HepG2 (cell line): Measurements from ENCODE around the gene ALB. TPM values are rescaled to one million over a fixed set of nuclear protein-coding genes. Genes with fewer than 3 reads are reported as not detected.

ENCODE experiments used
- MTA1 ChIP-seq: sonication (generic); formaldehyde crosslinking; IDR thresholded peaks from 2 replicates; pipeline ENCODE4 v1.4.0; 2020; ENCODE audit warnings: missing genetic modification reagents, mild to moderate bottlenecking, borderline replicate concordance
- PCBP1 ChIP-seq: fragments of 200-400 bp; formaldehyde crosslinking; IDR thresholded peaks from 2 replicates; pipeline ENCODE4 v1.6.1; 2017; ENCODE audit warnings: mild to moderate bottlenecking, low read depth, low read length, borderline replicate concordance
- SIN3A ChIP-seq: IDR thresholded peaks from 2 replicates; pipeline ENCODE4 v1.6.1; 2011; ENCODE audit warnings: low read depth, mild to moderate bottlenecking, control low read depth, low read length, borderline replicate concordance
- THAP11 ChIP-seq: IDR thresholded peaks from 2 replicates; pipeline ENCODE4 v1.6.1; 2016; ENCODE audit warnings: missing biosample characterization, missing genetic modification reagents
- ZNF572 ChIP-seq: sonication (generic); formaldehyde crosslinking; IDR thresholded peaks from 2 replicates; pipeline ENCODE4 v1.5.1; 2020; ENCODE audit warnings: mild to moderate bottlenecking, missing genetic modification reagents
- ZNF709 ChIP-seq: sonication (generic); formaldehyde crosslinking; IDR thresholded peaks from 2 replicates; pipeline ENCODE4 v1.5.0; 2020; ENCODE audit warnings: mild to moderate bottlenecking, missing genetic modification reagents
- ZNF777 ChIP-seq: sonication (generic); formaldehyde crosslinking; IDR thresholded peaks from 2 replicates; pipeline ENCODE4 v1.4.0; 2020; ENCODE audit warnings: missing genetic modification reagents
- polyA plus RNA-seq, 8 experiments: library from polyadenylated mRNA; depleted of rRNA in 3 of 8; stranded (reverse) in 7 of 8; unstranded in 1 of 8; fragments of >200 nt; fragmentation: Illumina TruSeq in 4 of 8; extraction: Trizol in 4 of 8; gene quantifications; 2 replicates each; pipeline versions ENCODE4 v1.2.1 to v1.2.3, GENCODE V29; 2011 to 2016; ENCODE audit warnings: low read depth in 4 of 8, missing spikeins in 1 of 8, mixed read lengths in 1 of 8; ENCODE audit not compliant: insufficient read depth in 1 of 8
- total RNA-seq, 5 experiments: library from RNA; depleted of rRNA; stranded (reverse); fragments of >200 nt; fragmentation: Illumina TruSeq; extraction: Trizol; gene quantifications; 2 replicates each; pipeline ENCODE4 v1.2.3, GENCODE V29; 2016; ENCODE audit warnings: low read depth in 1 of 5
- TF ChIP-seq, protein P1 (sequence below), 2 experiments: fragments of 450-650 bp in 1 of 2; sonication (generic) in 1 of 2; formaldehyde crosslinking in 1 of 2; IDR thresholded peaks; 2 replicates each; pipeline versions ENCODE4 v1.6.1 to v1.8.0; 2016 to 2022; ENCODE audit warnings: antibody characterized with exemption in 1 of 2, mild to moderate bottlenecking in 1 of 2, missing genetic modification reagents in 1 of 2
- TF ChIP-seq, protein P2 (sequence below): sonication (generic); formaldehyde crosslinking; IDR thresholded peaks from 2 replicates; pipeline ENCODE4 v1.9.0; 2021; ENCODE audit warnings: missing genetic modification reagents, borderline replicate concordance
- TF ChIP-seq, protein P3 (sequence below), 2 experiments: IDR thresholded peaks; 2 replicates each; pipeline ENCODE4 v1.6.1; 2011 to 2012; ENCODE audit warnings: low read length in 2 of 2, borderline replicate concordance in 1 of 2, low read depth in 1 of 2, mild to moderate bottlenecking in 1 of 2, moderate library complexity in 1 of 2
- TF ChIP-seq, protein P4 (sequence below): sonication (generic); formaldehyde crosslinking; IDR thresholded peaks from 2 replicates; pipeline ENCODE4 v1.4.0; 2020; ENCODE audit warnings: missing genetic modification reagents

The ALB gene
- total and polyA plus RNA-seq, 2 of the 13 experiments (the other 11 are each of a cell fraction or from before 2014, with no cell fraction given), result 22,259 to 22,625 TPM

DNA sequence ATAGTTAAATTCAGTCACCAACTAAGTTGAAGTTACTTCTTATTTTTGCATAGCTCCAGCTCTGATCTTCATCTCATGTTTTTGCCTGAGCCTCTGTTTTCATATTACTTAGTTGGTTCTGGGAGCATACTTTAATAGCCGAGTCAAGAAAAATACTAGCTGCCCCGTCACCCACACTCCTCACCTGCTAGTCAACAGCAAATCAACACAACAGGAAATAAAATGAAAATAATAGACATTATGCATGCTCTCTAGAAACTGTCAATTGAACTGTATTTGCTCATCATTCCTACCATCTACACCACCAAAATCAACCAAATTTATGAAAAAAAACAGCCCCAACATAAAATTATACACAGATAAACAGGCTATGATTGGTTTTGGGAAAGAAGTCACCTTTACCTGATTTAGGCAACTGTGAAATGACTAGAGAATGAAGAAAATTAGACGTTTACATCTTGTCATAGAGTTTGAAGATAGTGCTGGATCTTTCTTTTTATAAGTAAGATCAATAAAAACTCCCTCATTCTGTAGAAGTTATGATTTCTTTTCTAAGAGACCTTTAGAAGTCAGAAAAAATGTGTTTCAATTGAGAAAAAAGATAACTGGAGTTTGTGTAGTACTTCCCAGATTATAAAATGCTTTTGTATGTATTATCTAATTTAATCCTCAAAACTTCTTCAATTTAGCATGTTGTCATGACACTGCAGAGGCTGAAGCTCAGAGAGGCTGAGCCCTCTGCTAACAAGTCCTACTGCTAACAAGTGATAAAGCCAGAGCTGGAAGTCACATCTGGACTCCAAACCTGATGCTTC is 7.0 kb downstream of the ALB start (continued):
- TF ChIP-seq, protein P1, sequence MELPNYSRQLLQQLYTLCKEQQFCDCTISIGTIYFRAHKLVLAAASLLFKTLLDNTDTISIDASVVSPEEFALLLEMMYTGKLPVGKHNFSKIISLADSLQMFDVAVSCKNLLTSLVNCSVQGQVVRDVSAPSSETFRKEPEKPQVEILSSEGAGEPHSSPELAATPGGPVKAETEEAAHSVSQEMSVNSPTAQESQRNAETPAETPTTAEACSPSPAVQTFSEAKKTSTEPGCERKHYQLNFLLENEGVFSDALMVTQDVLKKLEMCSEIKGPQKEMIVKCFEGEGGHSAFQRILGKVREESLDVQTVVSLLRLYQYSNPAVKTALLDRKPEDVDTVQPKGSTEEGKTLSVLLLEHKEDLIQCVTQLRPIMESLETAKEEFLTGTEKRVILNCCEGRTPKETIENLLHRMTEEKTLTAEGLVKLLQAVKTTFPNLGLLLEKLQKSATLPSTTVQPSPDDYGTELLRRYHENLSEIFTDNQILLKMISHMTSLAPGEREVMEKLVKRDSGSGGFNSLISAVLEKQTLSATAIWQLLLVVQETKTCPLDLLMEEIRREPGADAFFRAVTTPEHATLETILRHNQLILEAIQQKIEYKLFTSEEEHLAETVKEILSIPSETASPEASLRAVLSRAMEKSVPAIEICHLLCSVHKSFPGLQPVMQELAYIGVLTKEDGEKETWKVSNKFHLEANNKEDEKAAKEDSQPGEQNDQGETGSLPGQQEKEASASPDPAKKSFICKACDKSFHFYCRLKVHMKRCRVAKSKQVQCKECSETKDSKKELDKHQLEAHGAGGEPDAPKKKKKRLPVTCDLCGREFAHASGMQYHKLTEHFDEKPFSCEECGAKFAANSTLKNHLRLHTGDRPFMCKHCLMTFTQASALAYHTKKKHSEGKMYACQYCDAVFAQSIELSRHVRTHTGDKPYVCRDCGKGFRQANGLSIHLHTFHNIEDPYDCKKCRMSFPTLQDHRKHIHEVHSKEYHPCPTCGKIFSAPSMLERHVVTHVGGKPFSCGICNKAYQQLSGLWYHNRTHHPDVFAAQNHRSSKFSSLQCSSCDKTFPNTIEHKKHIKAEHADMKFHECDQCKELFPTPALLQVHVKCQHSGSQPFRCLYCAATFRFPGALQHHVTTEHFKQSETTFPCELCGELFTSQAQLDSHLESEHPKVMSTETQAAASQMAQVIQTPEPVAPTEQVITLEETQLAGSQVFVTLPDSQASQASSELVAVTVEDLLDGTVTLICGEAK (IDR thresholded peaks at IDR 0.05), result no peak
- TF ChIP-seq, protein P1 (CRISPR knock-in tag; IDR thresholded peaks at IDR 0.05), result no peak
- TF ChIP-seq PCBP1, result no peak
- TF ChIP-seq, protein P2, sequence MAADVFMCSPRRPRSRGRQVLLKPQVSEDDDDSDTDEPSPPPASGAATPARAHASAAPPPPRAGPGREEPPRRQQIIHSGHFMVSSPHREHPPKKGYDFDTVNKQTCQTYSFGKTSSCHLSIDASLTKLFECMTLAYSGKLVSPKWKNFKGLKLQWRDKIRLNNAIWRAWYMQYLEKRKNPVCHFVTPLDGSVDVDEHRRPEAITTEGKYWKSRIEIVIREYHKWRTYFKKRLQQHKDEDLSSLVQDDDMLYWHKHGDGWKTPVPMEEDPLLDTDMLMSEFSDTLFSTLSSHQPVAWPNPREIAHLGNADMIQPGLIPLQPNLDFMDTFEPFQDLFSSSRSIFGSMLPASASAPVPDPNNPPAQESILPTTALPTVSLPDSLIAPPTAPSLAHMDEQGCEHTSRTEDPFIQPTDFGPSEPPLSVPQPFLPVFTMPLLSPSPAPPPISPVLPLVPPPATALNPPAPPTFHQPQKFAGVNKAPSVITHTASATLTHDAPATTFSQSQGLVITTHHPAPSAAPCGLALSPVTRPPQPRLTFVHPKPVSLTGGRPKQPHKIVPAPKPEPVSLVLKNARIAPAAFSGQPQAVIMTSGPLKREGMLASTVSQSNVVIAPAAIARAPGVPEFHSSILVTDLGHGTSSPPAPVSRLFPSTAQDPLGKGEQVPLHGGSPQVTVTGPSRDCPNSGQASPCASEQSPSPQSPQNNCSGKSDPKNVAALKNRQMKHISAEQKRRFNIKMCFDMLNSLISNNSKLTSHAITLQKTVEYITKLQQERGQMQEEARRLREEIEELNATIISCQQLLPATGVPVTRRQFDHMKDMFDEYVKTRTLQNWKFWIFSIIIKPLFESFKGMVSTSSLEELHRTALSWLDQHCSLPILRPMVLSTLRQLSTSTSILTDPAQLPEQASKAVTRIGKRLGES (CRISPR knock-in tag), result 0 out of 2 replicates have a peak, but pooled peaks have one; percentile 13
- TF ChIP-seq, protein P3, sequence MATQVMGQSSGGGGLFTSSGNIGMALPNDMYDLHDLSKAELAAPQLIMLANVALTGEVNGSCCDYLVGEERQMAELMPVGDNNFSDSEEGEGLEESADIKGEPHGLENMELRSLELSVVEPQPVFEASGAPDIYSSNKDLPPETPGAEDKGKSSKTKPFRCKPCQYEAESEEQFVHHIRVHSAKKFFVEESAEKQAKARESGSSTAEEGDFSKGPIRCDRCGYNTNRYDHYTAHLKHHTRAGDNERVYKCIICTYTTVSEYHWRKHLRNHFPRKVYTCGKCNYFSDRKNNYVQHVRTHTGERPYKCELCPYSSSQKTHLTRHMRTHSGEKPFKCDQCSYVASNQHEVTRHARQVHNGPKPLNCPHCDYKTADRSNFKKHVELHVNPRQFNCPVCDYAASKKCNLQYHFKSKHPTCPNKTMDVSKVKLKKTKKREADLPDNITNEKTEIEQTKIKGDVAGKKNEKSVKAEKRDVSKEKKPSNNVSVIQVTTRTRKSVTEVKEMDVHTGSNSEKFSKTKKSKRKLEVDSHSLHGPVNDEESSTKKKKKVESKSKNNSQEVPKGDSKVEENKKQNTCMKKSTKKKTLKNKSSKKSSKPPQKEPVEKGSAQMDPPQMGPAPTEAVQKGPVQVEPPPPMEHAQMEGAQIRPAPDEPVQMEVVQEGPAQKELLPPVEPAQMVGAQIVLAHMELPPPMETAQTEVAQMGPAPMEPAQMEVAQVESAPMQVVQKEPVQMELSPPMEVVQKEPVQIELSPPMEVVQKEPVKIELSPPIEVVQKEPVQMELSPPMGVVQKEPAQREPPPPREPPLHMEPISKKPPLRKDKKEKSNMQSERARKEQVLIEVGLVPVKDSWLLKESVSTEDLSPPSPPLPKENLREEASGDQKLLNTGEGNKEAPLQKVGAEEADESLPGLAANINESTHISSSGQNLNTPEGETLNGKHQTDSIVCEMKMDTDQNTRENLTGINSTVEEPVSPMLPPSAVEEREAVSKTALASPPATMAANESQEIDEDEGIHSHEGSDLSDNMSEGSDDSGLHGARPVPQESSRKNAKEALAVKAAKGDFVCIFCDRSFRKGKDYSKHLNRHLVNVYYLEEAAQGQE (IDR thresholded peaks at IDR 0.05; ENCODE audit: borderline replicate concordance in 1 of 2, low read depth in 1 of 2, low read length in 2 of 2), result peak in 1 of 2 experiments; percentile 49; a peak in 1 of 4 replicates
- TF ChIP-seq, protein P4, sequence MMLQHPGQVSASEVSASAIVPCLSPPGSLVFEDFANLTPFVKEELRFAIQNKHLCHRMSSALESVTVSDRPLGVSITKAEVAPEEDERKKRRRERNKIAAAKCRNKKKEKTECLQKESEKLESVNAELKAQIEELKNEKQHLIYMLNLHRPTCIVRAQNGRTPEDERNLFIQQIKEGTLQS, result no peak
- TF ChIP-seq SIN3A, result 0 out of 2 replicates have a peak, but pooled peaks have one; percentile 5
- no peak for TF ChIP-seq ZNF572 (CRISPR knock-in tag)
- TF ChIP-seq THAP11 (CRISPR knock-in tag), result 0 out of 2 replicates have a peak, but pooled peaks have one; percentile 11
- TF ChIP-seq ZNF777 (CRISPR knock-in tag), result no peak
- 0 out of 2 replicates have a peak, but pooled peaks have one; percentile 26 for TF ChIP-seq ZNF709
- TF ChIP-seq MTA1 (CRISPR knock-in tag), result no peak
